Omental fat pad (tissue), 4 donors: Measurements from ENCODE around the gene PADI6. TPM values are rescaled to one million over a fixed set of nuclear protein-coding genes. Genes with fewer than 3 reads are reported as not detected.

Experiments used
- ATAC-seq: fragments of 150-250 bp; one replicate; pipeline ENCODE4 v1.9.1; 2016; ENCODE audit warnings: mild to moderate bottlenecking, moderate library complexity; ENCODE audit not compliant: low FRiP score
- DNase-seq: peaks from one replicate; pipeline ENCODE4 v3.0.0-alpha.2; 2019; ENCODE audit warnings: low spot score
- total RNA-seq, 4 donors: library from RNA; depleted of rRNA; stranded (reverse); fragments of >200 nt; gene quantifications; one replicate each; pipeline ENCODE4 v1.1.0, GENCODE V29; 2016
- TF ChIP-seq, protein P1 (sequence below), 3 donors: fragments of 450-650 bp; IDR thresholded peaks; one replicate each; pipeline ENCODE4 v1.5.1; 2016 to 2017; ENCODE audit warnings: antibody characterized with exemption in 3 of 3, mild to moderate bottlenecking in 3 of 3, moderate library complexity in 2 of 3

The PADI6 gene
- total RNA-seq, 4 donors from 2014 or later: not detected

DNA sequence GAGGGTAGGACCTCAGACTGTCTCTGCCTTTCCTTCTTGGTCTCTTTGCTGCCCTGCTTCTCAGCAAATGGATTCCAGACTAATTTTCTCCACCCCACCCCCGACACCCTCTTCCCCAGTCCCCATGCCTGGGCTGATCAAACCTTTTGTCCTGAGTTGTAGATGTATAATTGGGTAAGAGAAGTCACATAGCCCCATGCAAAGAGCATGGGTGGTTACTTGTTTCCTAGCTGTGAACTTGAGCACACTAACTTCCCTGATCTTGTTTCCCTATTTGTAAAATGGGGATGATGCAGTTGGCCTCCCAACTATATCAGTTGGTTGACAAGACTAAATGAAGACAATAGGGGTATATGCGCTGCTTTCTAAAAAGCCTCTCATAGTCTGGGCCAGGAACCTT lies 9.2 kb downstream of the PADI6 start:
- no peak for DNase-seq
- ATAC-seq: no peak

DNA sequence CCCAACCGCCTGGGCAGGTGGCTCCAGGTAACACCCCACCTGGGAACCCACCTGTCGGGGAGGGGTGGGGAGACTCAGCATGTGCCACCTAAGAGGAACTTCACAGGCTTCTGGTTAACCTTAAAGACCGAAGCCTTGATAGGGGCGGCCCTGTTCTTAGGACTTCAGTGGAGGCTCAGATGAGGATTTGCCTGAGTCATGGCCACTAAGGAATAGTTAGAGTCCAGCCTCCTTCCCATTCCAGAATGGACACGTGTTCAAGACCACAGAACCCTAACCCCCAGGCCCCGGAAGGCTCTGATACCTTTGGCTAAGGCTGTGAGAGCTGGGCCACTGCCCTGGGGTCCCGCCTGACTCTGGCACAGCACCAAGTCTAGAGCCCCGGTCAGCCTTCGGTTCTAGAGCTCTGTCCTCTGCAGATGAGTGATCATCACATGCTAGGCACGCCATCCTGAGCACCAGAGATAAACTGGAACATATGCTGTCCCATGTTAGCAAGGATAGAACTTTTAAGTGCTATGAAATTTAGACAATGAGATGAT lies 20.3 kb downstream of the PADI6 start:
- TF ChIP-seq, protein P1, sequence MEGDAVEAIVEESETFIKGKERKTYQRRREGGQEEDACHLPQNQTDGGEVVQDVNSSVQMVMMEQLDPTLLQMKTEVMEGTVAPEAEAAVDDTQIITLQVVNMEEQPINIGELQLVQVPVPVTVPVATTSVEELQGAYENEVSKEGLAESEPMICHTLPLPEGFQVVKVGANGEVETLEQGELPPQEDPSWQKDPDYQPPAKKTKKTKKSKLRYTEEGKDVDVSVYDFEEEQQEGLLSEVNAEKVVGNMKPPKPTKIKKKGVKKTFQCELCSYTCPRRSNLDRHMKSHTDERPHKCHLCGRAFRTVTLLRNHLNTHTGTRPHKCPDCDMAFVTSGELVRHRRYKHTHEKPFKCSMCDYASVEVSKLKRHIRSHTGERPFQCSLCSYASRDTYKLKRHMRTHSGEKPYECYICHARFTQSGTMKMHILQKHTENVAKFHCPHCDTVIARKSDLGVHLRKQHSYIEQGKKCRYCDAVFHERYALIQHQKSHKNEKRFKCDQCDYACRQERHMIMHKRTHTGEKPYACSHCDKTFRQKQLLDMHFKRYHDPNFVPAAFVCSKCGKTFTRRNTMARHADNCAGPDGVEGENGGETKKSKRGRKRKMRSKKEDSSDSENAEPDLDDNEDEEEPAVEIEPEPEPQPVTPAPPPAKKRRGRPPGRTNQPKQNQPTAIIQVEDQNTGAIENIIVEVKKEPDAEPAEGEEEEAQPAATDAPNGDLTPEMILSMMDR (IDR thresholded peaks at IDR 0.05): no peak
- ATAC-seq (no peak), DNase-seq (no peak)

More for the DNA sequence above, 9.2 kb downstream of the PADI6 start:
- TF ChIP-seq, protein P1 (IDR thresholded peaks at IDR 0.05): no peak

DNA sequence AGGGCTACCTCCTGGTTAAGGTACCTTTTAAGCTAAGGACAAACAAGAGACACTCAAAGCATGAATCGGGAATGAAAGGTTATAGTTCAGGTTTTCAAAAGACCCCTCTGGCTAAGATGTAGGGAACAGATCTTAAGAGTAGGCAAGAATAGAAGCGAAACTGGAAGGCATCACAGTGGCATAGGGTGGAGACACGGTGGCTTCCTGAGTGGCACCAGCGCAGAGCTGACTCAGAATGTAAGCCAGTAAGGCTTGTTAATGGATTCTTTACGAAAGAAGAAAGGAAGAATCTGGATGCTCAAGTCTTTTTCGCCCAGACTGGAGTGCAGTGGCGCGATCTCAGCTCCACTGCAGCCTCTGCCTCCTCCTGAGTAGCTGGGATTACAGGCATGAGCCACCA lies 21.2 kb downstream of the PADI6 start:
- TF ChIP-seq, protein P1 (IDR thresholded peaks at IDR 0.05): no peak
- ATAC-seq: no peak
- no peak for DNase-seq

DNA sequence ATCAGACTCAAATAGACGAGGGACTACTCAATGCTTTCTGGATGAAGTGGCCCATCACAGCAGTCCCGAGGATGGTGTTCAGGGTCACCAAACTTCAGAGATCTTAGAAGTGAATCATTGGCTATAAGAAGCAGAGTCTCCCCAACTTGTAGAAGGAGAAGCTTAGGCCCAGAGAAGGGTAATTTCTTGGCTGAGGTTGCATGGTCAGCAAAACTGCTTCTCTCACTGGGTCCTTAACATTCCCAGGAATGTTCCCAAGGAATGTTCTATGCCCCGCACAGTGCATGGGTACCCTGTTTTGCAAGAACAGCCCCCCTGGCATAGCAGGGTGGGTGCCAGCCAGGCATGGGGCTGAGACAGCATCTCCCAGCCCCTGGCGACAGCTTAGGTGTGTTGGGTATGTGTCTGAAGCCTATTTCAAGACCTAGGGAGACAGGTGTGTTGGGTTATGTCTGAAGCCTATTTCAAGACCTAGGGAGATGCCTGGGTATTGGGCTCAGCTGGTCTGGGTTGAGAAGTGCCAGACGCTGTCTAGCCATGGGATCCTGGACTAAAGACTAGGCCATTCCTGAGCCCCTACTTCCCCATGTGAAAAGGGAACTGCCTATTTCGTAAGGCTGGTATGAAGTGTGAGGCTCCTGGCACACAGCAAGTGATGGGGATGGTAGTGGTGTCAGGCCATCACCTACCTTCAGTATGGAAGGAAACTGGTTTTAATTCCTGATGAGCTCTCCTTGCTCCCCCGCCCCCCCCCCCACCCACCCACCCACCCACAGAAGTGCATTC lies 26.1 kb downstream of the PADI6 start:
- DNase-seq: no peak
- TF ChIP-seq, protein P1 (IDR thresholded peaks at IDR 0.05): no peak
- no peak for ATAC-seq

DNA sequence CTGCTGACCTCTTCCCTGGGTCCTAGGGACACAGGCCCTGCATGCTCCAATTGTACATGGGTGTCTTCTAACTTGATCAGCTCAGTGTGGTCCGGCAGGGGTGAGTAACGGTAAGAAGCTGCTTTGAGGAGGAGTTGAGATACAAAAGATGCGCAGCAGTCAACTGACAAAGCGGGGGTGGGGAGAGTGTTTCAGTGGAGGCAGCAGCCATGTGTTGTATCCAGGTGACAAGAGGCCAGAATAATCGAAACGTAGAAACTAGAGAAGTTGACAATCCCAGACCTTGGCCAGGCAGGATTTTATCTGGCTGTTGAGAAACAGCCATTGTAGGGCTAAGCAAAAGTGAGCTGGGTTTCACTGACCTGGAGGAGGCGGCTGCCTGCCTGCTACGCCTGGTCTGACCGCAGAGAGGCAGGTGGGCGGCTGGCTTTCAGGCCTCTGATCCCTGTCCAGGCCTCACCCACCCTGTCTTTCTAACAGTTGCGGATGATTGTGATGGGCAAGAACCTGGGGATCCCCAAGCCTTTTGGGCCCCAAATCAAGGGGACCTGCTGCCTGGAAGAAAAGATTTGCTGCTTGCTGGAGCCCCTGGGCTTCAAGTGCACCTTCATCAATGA lies 28.8 kb downstream of the PADI6 start:
- TF ChIP-seq, protein P1 (IDR thresholded peaks at IDR 0.05): no peak
- DNase-seq (no peak), ATAC-seq (no peak)

DNA sequence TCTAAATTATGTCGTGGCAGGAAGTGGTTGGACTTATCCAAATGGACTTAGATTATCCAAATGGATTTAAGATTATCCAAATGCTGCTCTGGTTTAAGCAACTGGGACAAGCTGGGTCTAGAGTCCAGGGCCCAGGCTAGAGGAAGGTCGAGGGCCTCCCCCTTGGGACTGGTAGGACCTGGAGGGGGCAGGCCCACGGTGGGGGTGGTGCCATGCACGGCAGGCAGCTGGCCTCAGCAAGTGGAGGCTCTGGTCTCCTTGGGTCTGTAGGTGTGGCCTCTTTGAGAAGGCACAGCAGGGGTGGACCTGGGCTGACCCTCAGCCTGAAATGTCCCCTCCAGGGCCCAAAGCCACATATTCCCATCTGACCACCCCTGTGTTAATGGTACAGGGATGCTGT lies 29.8 kb downstream of the PADI6 start:
- ATAC-seq: no peak
- no peak for DNase-seq
- TF ChIP-seq, protein P1 (IDR thresholded peaks at IDR 0.05): no peak
